Panc1 (cell line): Measurements from ENCODE around the gene MTHFD1. TPM values are rescaled to one million over a fixed set of nuclear protein-coding genes. Genes with fewer than 3 reads are reported as not detected.

Experiments
- ATAC-seq: fragments of 200-7000 bp; cut with Tn5 transposase; 2 replicates; pipeline ENCODE4 v1.9.1; 2020; ENCODE audit warnings: mild to moderate bottlenecking, moderate library complexity
- BruUV-seq: library from RNA; stranded (reverse); fragments of 400-500 nt; replicated peaks from 2 replicates; lab custom pipeline; 2021; lab: Mats Ljungman, UMichigan
- CTCF ChIA-PET: fragments of 300-600 bp; sonication (Branson Sonifier 250); formaldehyde crosslinking; loops from one replicate; lab custom pipeline; 2022; ENCODE audit warnings: antibody characterized with exemption; lab: Charles Lee
- POLR2A ChIA-PET: fragments of 300-600 bp; sonication (Branson Sonifier 250); formaldehyde crosslinking; loops from one replicate; lab custom pipeline; 2022; ENCODE audit warnings: antibody characterized with exemption; lab: Charles Lee
- DNase-seq: peaks from one replicate; pipeline ENCODE4 v3.0.0-alpha.2; 2010; ENCODE audit warnings: low read depth, low spot score
- H3K27ac ChIP-seq: 2 replicates; pipeline ENCODE4 v1.5.1; 2011; ENCODE audit warnings: mild to moderate bottlenecking, low read length, inconsistent platforms
- H3K27me3 ChIP-seq: fragments of 200-500 bp; sonication (Bioruptor generic); 2 replicates; pipeline ENCODE4 v1.6.0; 2014; ENCODE audit warnings: low read length, inconsistent platforms; ENCODE audit not compliant: control insufficient read depth, insufficient read depth
- H3K36me3 ChIP-seq: fragments of 200-500 bp; sonication (Bioruptor generic); 2 replicates; pipeline ENCODE4 v1.5.1; 2014; ENCODE audit warnings: inconsistent platforms, mild to moderate bottlenecking, low read length, moderate library complexity; ENCODE audit not compliant: control insufficient read depth, insufficient read depth
- H3K4me1 ChIP-seq: 2 replicates; pipeline ENCODE4 v1.5.1; 2011; ENCODE audit warnings: inconsistent platforms, mild to moderate bottlenecking, low read length, moderate library complexity; ENCODE audit not compliant: control insufficient read depth, insufficient read depth
- H3K4me3 ChIP-seq, 2 experiments: 2 replicates each; pipeline ENCODE4 v1.5.1; 2011 to 2012; ENCODE audit warnings: low read depth in 2 of 2, low read length in 2 of 2, mild to moderate bottlenecking in 2 of 2, inconsistent platforms in 1 of 2, moderate library complexity in 1 of 2
- H3K9me3 ChIP-seq: fragments of 200-500 bp; sonication (Bioruptor generic); 2 replicates; pipeline ENCODE4 v1.5.1; 2014; ENCODE audit warnings: low read depth, mild to moderate bottlenecking, inconsistent platforms, low read length, moderate library complexity; ENCODE audit not compliant: control insufficient read depth, insufficient read depth
- CTCF ChIP-seq: fragments of 450-650 bp; IDR thresholded peaks from 2 replicates; pipeline ENCODE4 v1.5.1; 2017; ENCODE audit warnings: mild to moderate bottlenecking
- POLR2AphosphoS5 ChIP-seq: IDR thresholded peaks from 2 replicates; pipeline ENCODE4 v1.6.1; 2012; ENCODE audit warnings: mild to moderate bottlenecking, low read depth, low read length, moderate library complexity
- REST ChIP-seq, 2 experiments: IDR thresholded peaks; 2 replicates each; pipeline ENCODE4 v1.6.1; 2011 to 2012; ENCODE audit warnings: low read depth in 2 of 2, control low read depth in 1 of 2, low read length in 1 of 2, mild to moderate bottlenecking in 1 of 2, moderate library complexity in 1 of 2; ENCODE audit not compliant: insufficient read depth in 1 of 2
- SIN3A ChIP-seq: IDR thresholded peaks from 2 replicates; pipeline ENCODE4 v1.6.1; 2012; ENCODE audit warnings: low read depth, mild to moderate bottlenecking, low read length, moderate library complexity, borderline replicate concordance; ENCODE audit not compliant: insufficient read depth
- TCF7L2 ChIP-seq: IDR thresholded peaks from 2 replicates; pipeline ENCODE4 v1.6.1; 2011; ENCODE audit warnings: mild to moderate bottlenecking, low read depth, low read length, inconsistent platforms
- in situ Hi-C: cut with HindIII; loops from 2 replicates; pipeline ENCODE4 v1.10.0; 2016; ENCODE audit warnings: low sequenced_read_pairs, low pct_unique_long_range_greater_than_20kb
- intact Hi-C: fragments of 100-400 bp; cut with micrococcal nuclease; formaldehyde crosslinking; loops from one replicate; pipeline ENCODE4 v1.10.0; 2022; ENCODE audit not compliant: unreplicated experiment
- total RNA-seq: library from RNA; stranded (reverse); gene quantifications from one replicate; pipeline ENCODE4 v1.2.1, GENCODE V29; 2021; ENCODE audit not compliant: unreplicated experiment

Gene MTHFD1
- total RNA-seq, 1 experiment from 2014 or later: 141 TPM

- ChIA-PET POLR2A (interaction anchor here (0.6 kb wide), 1 partner anchor 21 kb away, joined by 4 read pairs; no protein-coding TSS in a partner anchor), CTCF (interaction anchor here (0.7 kb wide), 1 partner anchor 11 kb away, joined by 5 read pairs; no protein-coding TSS in a partner anchor)
- H3K4me1 ChIP-seq: no peaks in the 10 kb centered on the region
- ATAC-seq (no peak; the same call in 1 of the 2 replicates), DNase-seq (no peak)
- no TSS peak for BruUV-seq
- no peak overlapping the region for H3K4me3 ChIP-seq
- intact Hi-C loops: no loop called here
- H3K27me3 ChIP-seq: no peaks in the 10 kb centered on the region
- H3K27ac ChIP-seq: no peak overlapping the region
- in situ Hi-C loops: no loop called here
- H3K9me3 ChIP-seq: no peaks in the 10 kb centered on the region
- peaks cover 24% of the 10 kb centered on the region for H3K36me3 ChIP-seq
- no peak for TF ChIP-seq CTCF
- no peak for TF ChIP-seq POLR2AphosphoS5
- no peak for TF ChIP-seq SIN3A
- no peak for TF ChIP-seq REST (IDR thresholded peaks at IDR 0.05; ENCODE audit: insufficient read depth in 1 of 2, low read depth in 2 of 2, low read length in 1 of 2)
- no peak for TF ChIP-seq TCF7L2
Measured at GRCh38 chr14:64442300-64442988, 54.3 kb downstream of the MTHFD1 start.

GRCh38 chr14:64444140-64444539 is 56.0 kb downstream of the MTHFD1 start:
- Histone ChIP-seq H3K4me3 (no peak overlapping the region), H3K9me3 (no peaks in the 10 kb centered on the region), H3K27ac (no peak overlapping the region), H3K27me3 (no peaks in the 10 kb centered on the region), H3K36me3 (peaks cover 19% of the 10 kb centered on the region; the same call in 1 of the 2 replicates), H3K4me1 (no peaks in the 10 kb centered on the region)
- no peak for TF ChIP-seq SIN3A
- no peak for ATAC-seq
- intact Hi-C loops (no loop called here), in situ Hi-C loops (no loop called here)
- CTCF ChIA-PET: no interaction called here
- BruUV-seq: no TSS peak
- POLR2A ChIA-PET: no interaction called here
- no peak for DNase-seq
